GM21825 (cell line): Measurements from ENCODE around the gene FXYD2.

ENCODE experiments used
- ATAC-seq: cut with Tn5 transposase; IDR thresholded peaks from one replicate; pipeline ENCODE4 v1.9.1; 2021; ENCODE audit warnings: mild to moderate bottlenecking, moderate library complexity; ENCODE audit not compliant: unreplicated experiment

FXYD2 gene

DNA sequence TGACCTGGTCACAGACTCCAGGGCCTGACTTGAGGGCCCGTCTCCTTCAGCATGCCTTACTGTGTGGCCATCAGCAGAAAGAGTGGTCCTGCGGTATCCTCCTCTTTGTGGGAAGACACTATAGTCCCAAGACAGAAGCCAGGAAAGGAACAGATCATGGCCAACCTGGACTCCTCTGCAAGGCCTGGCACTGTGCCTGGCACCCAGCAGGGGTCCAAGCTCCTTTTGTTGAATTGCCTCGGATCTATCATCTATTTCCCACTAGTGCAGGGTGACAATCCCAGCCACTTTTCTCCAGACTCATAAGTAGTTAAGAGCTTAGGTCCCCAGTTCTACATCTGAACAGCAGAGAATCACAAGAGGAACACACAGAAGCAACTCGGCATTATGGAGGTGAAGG is 54.5 kb downstream of the FXYD2 start:
- ATAC-seq, result no peak
